K562 (cell line): ENCODE measurements around the gene ATP6V1G2. TPM values are rescaled to one million over a fixed set of nuclear protein-coding genes. Genes with fewer than 3 reads are reported as not detected.
A peak's percentile ranks its signal among the peaks of the same experiment; 100 is the strongest.

Source experiments
- ATAC-seq: fragments of 200-7000 bp; cut with Tn5 transposase; 3 replicates; pipeline ENCODE4 v1.9.1; 2020; ENCODE audit warnings: moderate library complexity
- BruUV-seq: library from RNA; stranded (reverse); fragments of 400-500 nt; replicated peaks from 2 replicates; lab custom pipeline; 2021; lab: Mats Ljungman, UMichigan
- CTCF ChIA-PET: fragments of 300-600 bp; formaldehyde crosslinking; extraction: SDS; loops from one replicate; lab custom pipeline; 2021; ENCODE audit warnings: low intra/inter-chr PET ratio; lab: Yijun Ruan, JAX
- POLR2A ChIA-PET: fragments of 300-600, 350-650 bp; sonication (Branson Sonifier 250); formaldehyde crosslinking; extraction: SDS; loops from one replicate; lab custom pipeline; 2021; ENCODE audit warnings: antibody characterized with exemption, inconsistent platforms; lab: Yijun Ruan, JAX
- DNase-seq, 4 experiments: peaks; one replicate each; pipeline versions ENCODE4 v3.0.0 to v3.0.0-alpha.2; 2011 to 2018; ENCODE audit warnings: low spot score in 3 of 4, mixed read lengths in 3 of 4; ENCODE audit errors: extremely low read depth in 1 of 4
- FAIRE-seq: peaks from 2 replicates; lab custom pipeline; 2011; peaks lifted over from hg19 to GRCh38; lab: Jason Lieb, UNC
- H2AFZ ChIP-seq: 2 replicates; pipeline ENCODE4 v1.6.0; 2011; ENCODE audit warnings: low read depth, low read length, control low read depth, inconsistent platforms
- H3K27ac ChIP-seq: fragments of 200-600 bp; 3 replicates; pipeline ENCODE4 v1.8.0; 2011; ENCODE audit warnings: low read depth, mild to moderate bottlenecking, control low read depth, inconsistent platforms, low read length, moderate library complexity, mixed read lengths; ENCODE audit errors: extremely low read depth
- H3K27me3 ChIP-seq, 2 experiments: fragments of 300-600 bp in 1 of 2; 2 replicates in 1 of 2; 3 replicates in 1 of 2; pipeline versions ENCODE4 v1.6.0 to v1.8.0; 2011; ENCODE audit warnings: inconsistent platforms in 2 of 2, low read length in 2 of 2, mild to moderate bottlenecking in 1 of 2, mixed read lengths in 1 of 2, moderate library complexity in 1 of 2; ENCODE audit not compliant: control insufficient read depth in 2 of 2, insufficient read depth in 2 of 2
- H3K36me3 ChIP-seq: fragments of 300-600 bp; 3 replicates; pipeline ENCODE4 v1.8.0; 2011; ENCODE audit warnings: mild to moderate bottlenecking, low read length, inconsistent platforms; ENCODE audit not compliant: control insufficient read depth, insufficient read depth
- H3K4me1 ChIP-seq, 2 experiments: fragments of 200-600 bp in 1 of 2; replicated peaks in 1 of 2; 2 replicates in 1 of 2; 3 replicates in 1 of 2; pipeline versions ENCODE4 v1.5.1 to v1.8.0; 2011; ENCODE audit warnings: inconsistent platforms in 2 of 2, low read length in 2 of 2, mild to moderate bottlenecking in 1 of 2, mixed read lengths in 1 of 2, moderate library complexity in 1 of 2; ENCODE audit not compliant: control insufficient read depth in 2 of 2, insufficient read depth in 2 of 2
- H3K4me2 ChIP-seq: 2 replicates; pipeline ENCODE4 v1.6.1; 2011; ENCODE audit warnings: low read length, control low read depth, inconsistent platforms, mixed read lengths; ENCODE audit not compliant: insufficient read depth
- H3K4me3 ChIP-seq: fragments of 200-600 bp; sonication (generic), shearing (Covaris generic); 2 replicates; pipeline ENCODE4 v1.5.1; 2016; ENCODE audit warnings: control low read depth, inconsistent platforms
- H3K79me2 ChIP-seq: fragments of 200-600 bp; 3 replicates; pipeline ENCODE4 v1.8.0; 2011; ENCODE audit warnings: low read length, inconsistent platforms; ENCODE audit not compliant: control insufficient read depth, insufficient read depth
- H3K9ac ChIP-seq, 2 experiments: 2 replicates each; pipeline versions ENCODE4 v1.6.0 to v1.6.1; 2011; ENCODE audit warnings: low read depth in 2 of 2, low read length in 2 of 2, control low read depth in 1 of 2, inconsistent platforms in 1 of 2, mild to moderate bottlenecking in 1 of 2, mixed read lengths in 1 of 2; ENCODE audit not compliant: insufficient read depth in 1 of 2
- H3K9me1 ChIP-seq: one replicate; pipeline ENCODE4 v1.6.0; 2011; ENCODE audit warnings: inconsistent platforms, mild to moderate bottlenecking, low read length, moderate library complexity; ENCODE audit not compliant: control insufficient read depth, insufficient read depth
- H3K9me3 ChIP-seq: replicated peaks from 2 replicates; pipeline ENCODE4 v1.5.1; 2011; ENCODE audit warnings: low read depth, low read length, inconsistent platforms; ENCODE audit not compliant: control insufficient read depth, insufficient read depth
- H4K20me1 ChIP-seq: replicated peaks from 2 replicates; pipeline ENCODE4 v1.6.1; 2011; ENCODE audit warnings: low read length, inconsistent platforms, mixed read lengths; ENCODE audit not compliant: control insufficient read depth, insufficient read depth
- CEBPZ ChIP-seq: fragments of 150-350 bp; IDR thresholded peaks from 2 replicates; pipeline ENCODE4 v1.6.1; 2014; ENCODE audit warnings: low read depth, mild to moderate bottlenecking, low read length, borderline replicate concordance
- KHSRP ChIP-seq: fragments of 450-650 bp; IDR thresholded peaks from 2 replicates; pipeline ENCODE4 v1.6.1; 2017
- RBM34 ChIP-seq: fragments of 200-400 bp; formaldehyde crosslinking; IDR thresholded peaks from 2 replicates; pipeline ENCODE4 v1.6.1; 2018; ENCODE audit warnings: low read length, borderline replicate concordance; ENCODE audit not compliant: insufficient read depth
- ZBTB8A ChIP-seq: fragments of 450-650 bp; IDR thresholded peaks from 2 replicates; pipeline ENCODE4 v1.6.1; 2018; ENCODE audit warnings: mild to moderate bottlenecking, moderate library complexity; ENCODE audit not compliant: partially characterized antibody
- ZNF12 ChIP-seq: sonication (generic); formaldehyde crosslinking; IDR thresholded peaks from 2 replicates; pipeline ENCODE4 v1.4.0; 2020; ENCODE audit warnings: mild to moderate bottlenecking, missing genetic modification reagents
- ZNF263 ChIP-seq: sonication (generic); formaldehyde crosslinking; IDR thresholded peaks from 2 replicates; pipeline ENCODE4 v1.8.0; 2022; ENCODE audit warnings: mild to moderate bottlenecking, missing genetic modification reagents, borderline replicate concordance
- WGBS: fragments of 100-300 bp; shearing (Covaris generic); methylation state at CpG from one replicate; pipeline ENCODE4 v1.1.6; 2016; ENCODE audit warnings: low coverage, mixed read lengths; ENCODE audit not compliant: insufficient coverage; ENCODE audit errors: missing lambda C conversion rate; 5-methylcytosine and 5-hydroxymethylcytosine counted together
- in situ Hi-C: fragments of 300-500 bp; cut with MboI; formaldehyde crosslinking; loops from 4 replicates; pipeline ENCODE4 v1.15.0; 2018; ENCODE audit warnings: inconsistent platforms, mixed read lengths
- intact Hi-C: fragments of 100-400 bp; cut with micrococcal nuclease; formaldehyde crosslinking; loops from 2 replicates; pipeline ENCODE4 v1.14.2; 2022
- polyA plus RNA-seq, 8 experiments: library from polyadenylated mRNA; depleted of rRNA in 4 of 8; stranded (reverse) in 5 of 8; unstranded in 3 of 8; fragments of >200 nt; fragmentation: Nextera tagmentation in 2 of 8; fragmentation: Illumina TruSeq in 1 of 8; extraction: Ambion mirVana in 2 of 8; extraction: Trizol in 1 of 8; gene quantifications; 2 replicates each; pipeline versions ENCODE4 v1.2.1 to v1.2.3, GENCODE V29; 2011 to 2014; ENCODE audit warnings: inconsistent platforms in 1 of 8, missing spikeins in 1 of 8
- total RNA-seq, 7 experiments: library from RNA; depleted of rRNA in 6 of 7; stranded (reverse); fragments of >200 nt in 6 of 7; fragmentation: Illumina TruSeq in 2 of 7; extraction: Trizol in 2 of 7; gene quantifications; 2 replicates each; pipeline versions ENCODE4 v1.2.1 to v1.2.3, GENCODE V29; 2011 to 2021; ENCODE audit warnings: low replicate concordance in 1 of 7
- TF ChIP-seq, protein P1 (sequence below): fragments of 450-650 bp; IDR thresholded peaks from 2 replicates; pipeline ENCODE4 v1.7.1; 2018; ENCODE audit warnings: mild to moderate bottlenecking, low read depth; ENCODE audit not compliant: partially characterized antibody
- TF ChIP-seq, protein P2 (sequence below), 3 experiments: IDR thresholded peaks in 2 of 3; conservative IDR thresholded peaks in 1 of 3; 2 replicates each; pipeline ENCODE4 v1.5.1; 2011 to 2012; ENCODE audit warnings: low read length in 3 of 3, mild to moderate bottlenecking in 3 of 3, control low read depth in 2 of 3, improper control_type of control experiment in 1 of 3, inconsistent platforms in 1 of 3, low read depth in 1 of 3, mixed read lengths in 1 of 3, moderate library complexity in 1 of 3; ENCODE audit not compliant: insufficient read depth in 2 of 3
- TF ChIP-seq, protein P3 (sequence below): sonication (generic); formaldehyde crosslinking; IDR thresholded peaks from 2 replicates; pipeline ENCODE4 v1.8.0; 2022; ENCODE audit warnings: mild to moderate bottlenecking, low read depth, missing genetic modification reagents
- TF ChIP-seq, protein P4 (sequence below): fragments of 450-650 bp; IDR thresholded peaks from 2 replicates; pipeline ENCODE4 v1.6.1; 2017; ENCODE audit warnings: mild to moderate bottlenecking, moderate library complexity

The ATP6V1G2 gene
- total and polyA plus RNA-seq, 9 of the 15 experiments (the other 6 are each of a cell fraction or from before 2014, with no cell fraction given) = 0.14 to 1.5 (median 0.33) TPM

DNA sequence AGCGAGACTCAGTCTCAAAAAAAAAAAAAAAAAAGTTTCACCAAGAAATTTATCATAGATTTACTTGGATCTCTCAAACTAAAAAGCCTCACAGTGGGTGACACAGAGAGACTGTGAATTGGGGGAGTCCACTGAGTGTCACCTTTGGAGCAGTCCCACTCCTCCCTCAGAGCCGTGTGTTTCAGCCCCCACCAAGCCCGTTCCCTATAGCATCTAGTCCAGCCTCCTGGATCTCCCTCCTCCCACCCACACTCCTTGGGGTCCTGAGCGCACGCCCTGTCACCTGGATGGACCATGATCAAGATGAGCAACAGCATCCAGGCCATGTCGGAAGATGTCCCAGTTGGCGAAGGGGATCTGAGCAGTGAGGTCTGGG, 46.0 kb upstream of the ATP6V1G2 start:
- Histone ChIP-seq H3K4me2 (peak overlapping the region; percentile 39; the same call in 1 of the 2 replicates), H3K27ac (0 out of 3 replicates have a peak overlapping the region, but pooled peaks have one; percentile 9), H3K4me3 (no peak overlapping the region), H3K9me1 (peaks cover 3% of the 10 kb centered on the region), H3K4me1 (peaks cover 18 to 30% of the 10 kb centered on the region in 2 experiments), H3K79me2 (no peaks in the 10 kb centered on the region), H3K9me3 (no peaks in the 10 kb centered on the region), H3K36me3 (no peaks in the 10 kb centered on the region), H3K27me3 (no peaks in the 10 kb centered on the region), H4K20me1 (no peaks in the 10 kb centered on the region), H2AFZ (peak overlapping the region; percentile 51), H3K9ac (peak overlapping the region in 1 of 2 experiments; percentile 78; a peak in 3 of 4 replicates)
- ChIA-PET POLR2A (interaction anchor here (0.5 to 1.3 kb wide), 7 partner anchors 8 to 97 kb away, joined by 3 to 7 read pairs (median 3); partner anchors contain the start of gene DDX39B), CTCF (interaction anchor here (0.6 kb wide), 1 partner anchor 1205 kb away, joined by 3 read pairs; no protein-coding TSS in a partner anchor)
- no peak for DNase-seq
- FAIRE-seq = no peak
- in situ Hi-C loops (no loop called here), intact Hi-C loops (no loop called here)
- no TSS peak for BruUV-seq
- WGBS = 71% methylated on average over 7 of the region's 7 CpGs
- ATAC-seq = no peak; the same call in 2 of the 3 replicates
- TF ChIP-seq RBM34 = no peak
- TF ChIP-seq, protein P1, sequence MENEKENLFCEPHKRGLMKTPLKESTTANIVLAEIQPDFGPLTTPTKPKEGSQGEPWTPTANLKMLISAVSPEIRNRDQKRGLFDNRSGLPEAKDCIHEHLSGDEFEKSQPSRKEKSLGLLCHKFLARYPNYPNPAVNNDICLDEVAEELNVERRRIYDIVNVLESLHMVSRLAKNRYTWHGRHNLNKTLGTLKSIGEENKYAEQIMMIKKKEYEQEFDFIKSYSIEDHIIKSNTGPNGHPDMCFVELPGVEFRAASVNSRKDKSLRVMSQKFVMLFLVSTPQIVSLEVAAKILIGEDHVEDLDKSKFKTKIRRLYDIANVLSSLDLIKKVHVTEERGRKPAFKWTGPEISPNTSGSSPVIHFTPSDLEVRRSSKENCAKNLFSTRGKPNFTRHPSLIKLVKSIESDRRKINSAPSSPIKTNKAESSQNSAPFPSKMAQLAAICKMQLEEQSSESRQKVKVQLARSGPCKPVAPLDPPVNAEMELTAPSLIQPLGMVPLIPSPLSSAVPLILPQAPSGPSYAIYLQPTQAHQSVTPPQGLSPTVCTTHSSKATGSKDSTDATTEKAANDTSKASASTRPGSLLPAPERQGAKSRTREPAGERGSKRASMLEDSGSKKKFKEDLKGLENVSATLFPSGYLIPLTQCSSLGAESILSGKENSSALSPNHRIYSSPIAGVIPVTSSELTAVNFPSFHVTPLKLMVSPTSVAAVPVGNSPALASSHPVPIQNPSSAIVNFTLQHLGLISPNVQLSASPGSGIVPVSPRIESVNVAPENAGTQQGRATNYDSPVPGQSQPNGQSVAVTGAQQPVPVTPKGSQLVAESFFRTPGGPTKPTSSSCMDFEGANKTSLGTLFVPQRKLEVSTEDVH = no peak
- peak; percentile 80 for TF ChIP-seq ZNF263
- TF ChIP-seq ZNF12 = 0 out of 2 replicates have a peak, but pooled peaks have one; percentile 21
- no peak for TF ChIP-seq ZBTB8A
- TF ChIP-seq, protein P2, sequence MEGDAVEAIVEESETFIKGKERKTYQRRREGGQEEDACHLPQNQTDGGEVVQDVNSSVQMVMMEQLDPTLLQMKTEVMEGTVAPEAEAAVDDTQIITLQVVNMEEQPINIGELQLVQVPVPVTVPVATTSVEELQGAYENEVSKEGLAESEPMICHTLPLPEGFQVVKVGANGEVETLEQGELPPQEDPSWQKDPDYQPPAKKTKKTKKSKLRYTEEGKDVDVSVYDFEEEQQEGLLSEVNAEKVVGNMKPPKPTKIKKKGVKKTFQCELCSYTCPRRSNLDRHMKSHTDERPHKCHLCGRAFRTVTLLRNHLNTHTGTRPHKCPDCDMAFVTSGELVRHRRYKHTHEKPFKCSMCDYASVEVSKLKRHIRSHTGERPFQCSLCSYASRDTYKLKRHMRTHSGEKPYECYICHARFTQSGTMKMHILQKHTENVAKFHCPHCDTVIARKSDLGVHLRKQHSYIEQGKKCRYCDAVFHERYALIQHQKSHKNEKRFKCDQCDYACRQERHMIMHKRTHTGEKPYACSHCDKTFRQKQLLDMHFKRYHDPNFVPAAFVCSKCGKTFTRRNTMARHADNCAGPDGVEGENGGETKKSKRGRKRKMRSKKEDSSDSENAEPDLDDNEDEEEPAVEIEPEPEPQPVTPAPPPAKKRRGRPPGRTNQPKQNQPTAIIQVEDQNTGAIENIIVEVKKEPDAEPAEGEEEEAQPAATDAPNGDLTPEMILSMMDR (IDR thresholded peaks at IDR 0.05 in 2 of 3, conservative IDR thresholded peaks at IDR 0.05 in 1 of 3; ENCODE audit: insufficient read depth in 2 of 3, low read depth in 1 of 3, low read length in 3 of 3) = 0 out of 6 replicates have a peak, but pooled peaks of 1 of the 3 experiments have one; percentile 15
- no peak for TF ChIP-seq CEBPZ
- no peak for TF ChIP-seq KHSRP
- TF ChIP-seq, protein P3, sequence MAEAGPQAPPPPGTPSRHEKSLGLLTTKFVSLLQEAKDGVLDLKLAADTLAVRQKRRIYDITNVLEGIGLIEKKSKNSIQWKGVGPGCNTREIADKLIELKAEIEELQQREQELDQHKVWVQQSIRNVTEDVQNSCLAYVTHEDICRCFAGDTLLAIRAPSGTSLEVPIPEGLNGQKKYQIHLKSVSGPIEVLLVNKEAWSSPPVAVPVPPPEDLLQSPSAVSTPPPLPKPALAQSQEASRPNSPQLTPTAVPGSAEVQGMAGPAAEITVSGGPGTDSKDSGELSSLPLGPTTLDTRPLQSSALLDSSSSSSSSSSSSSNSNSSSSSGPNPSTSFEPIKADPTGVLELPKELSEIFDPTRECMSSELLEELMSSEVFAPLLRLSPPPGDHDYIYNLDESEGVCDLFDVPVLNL (CRISPR knock-in tag) = 0 out of 2 replicates have a peak, but pooled peaks have one; percentile 26
- TF ChIP-seq, protein P4, sequence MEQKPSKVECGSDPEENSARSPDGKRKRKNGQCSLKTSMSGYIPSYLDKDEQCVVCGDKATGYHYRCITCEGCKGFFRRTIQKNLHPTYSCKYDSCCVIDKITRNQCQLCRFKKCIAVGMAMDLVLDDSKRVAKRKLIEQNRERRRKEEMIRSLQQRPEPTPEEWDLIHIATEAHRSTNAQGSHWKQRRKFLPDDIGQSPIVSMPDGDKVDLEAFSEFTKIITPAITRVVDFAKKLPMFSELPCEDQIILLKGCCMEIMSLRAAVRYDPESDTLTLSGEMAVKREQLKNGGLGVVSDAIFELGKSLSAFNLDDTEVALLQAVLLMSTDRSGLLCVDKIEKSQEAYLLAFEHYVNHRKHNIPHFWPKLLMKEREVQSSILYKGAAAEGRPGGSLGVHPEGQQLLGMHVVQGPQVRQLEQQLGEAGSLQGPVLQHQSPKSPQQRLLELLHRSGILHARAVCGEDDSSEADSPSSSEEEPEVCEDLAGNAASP = no peak
